Stimulated activated naive B cell treated with anti-CD40 and anti-IgM and Interleukin-4, amounts not matched to agents 10 μg/mL and 1 μg/mL and 100 μg/mL, for 72 hours (primary cell): ENCODE results near the gene CD276.

Experiments used
- ATAC-seq, 2 donors: fragments of 150-1000 bp; cut with Tn5 transposase; replicated peaks; 2 replicates each; pipeline ENCODE4 v1.10.0; 2021; ENCODE audit warnings: moderate library complexity in 1 of 2
- DNase-seq: peaks from one replicate; pipeline ENCODE4 v3.0.0; 2021
- H3K27ac Mint-ChIP-seq: one replicate; pipeline ENCODE4 v1.8.0; 2022; ENCODE audit warnings: mild to moderate bottlenecking, mixed read lengths
- H3K27me3 Mint-ChIP-seq, 2 donors: one replicate each; pipeline ENCODE4 v1.8.0; 2022; ENCODE audit warnings: mixed read lengths in 2 of 2
- H3K36me3 Mint-ChIP-seq, 2 donors: one replicate each; pipeline ENCODE4 v1.8.0; 2022; ENCODE audit warnings: mixed read lengths in 2 of 2, mild to moderate bottlenecking in 1 of 2
- H3K4me1 Mint-ChIP-seq, 2 donors: one replicate each; pipeline ENCODE4 v1.8.0; 2022; ENCODE audit warnings: mixed read lengths in 2 of 2, mild to moderate bottlenecking in 1 of 2
- H3K4me3 Mint-ChIP-seq, 2 donors: one replicate each; pipeline ENCODE4 v1.8.0; 2022; ENCODE audit warnings: mild to moderate bottlenecking in 2 of 2, mixed read lengths in 2 of 2, moderate library complexity in 1 of 2
- H3K9me3 Mint-ChIP-seq, 2 donors: one replicate each; pipeline ENCODE4 v1.8.0; 2022; ENCODE audit warnings: mixed read lengths in 2 of 2, mild to moderate bottlenecking in 1 of 2

The CD276 gene

DNA sequence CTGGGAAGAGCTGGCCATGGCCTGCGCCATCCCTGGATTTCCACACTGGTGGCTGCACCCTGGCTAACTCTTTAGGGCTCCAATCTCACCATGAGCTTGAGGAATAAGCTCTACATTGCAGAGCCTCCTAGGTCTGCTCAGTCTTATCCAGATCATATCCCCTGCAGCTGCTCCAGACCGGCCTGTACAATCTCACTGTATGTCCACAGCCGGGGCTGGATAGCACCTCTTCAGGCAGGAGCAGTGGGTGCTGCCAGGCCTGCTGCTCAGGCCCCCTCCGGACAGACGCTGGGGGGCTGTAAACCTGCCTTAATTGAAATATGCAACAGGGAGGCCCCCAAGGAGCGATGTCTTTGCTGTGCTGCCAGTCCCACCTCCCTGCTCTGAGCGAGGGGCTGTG, 53.4 kb downstream of the CD276 start:
- no peak for ATAC-seq
- H3K4me1 Mint-ChIP-seq: no peaks in the 10 kb centered on the region
- H3K9me3 Mint-ChIP-seq: no peaks in the 10 kb centered on the region
- DNase-seq: no peak
- no peaks in the 10 kb centered on the region for H3K36me3 Mint-ChIP-seq
- peaks cover 0 to 14% of the 10 kb centered on the region in 2 donors for H3K27me3 Mint-ChIP-seq
- no peak overlapping the region for H3K27ac Mint-ChIP-seq
- H3K4me3 Mint-ChIP-seq: no peak overlapping the region

GRCh38 chr15:73740152-73741048, 56.2 kb downstream of the CD276 start:
- H3K36me3 Mint-ChIP-seq: no peaks in the 10 kb centered on the region
- ATAC-seq (no peak), DNase-seq (no peak)
- H3K27me3 Mint-ChIP-seq: peaks cover 4 to 18% of the 10 kb centered on the region in 2 donors
- no peak overlapping the region for H3K4me3 Mint-ChIP-seq
- no peaks in the 10 kb centered on the region for H3K9me3 Mint-ChIP-seq
- no peak overlapping the region for H3K27ac Mint-ChIP-seq
- no peaks in the 10 kb centered on the region for H3K4me1 Mint-ChIP-seq

GRCh38 chr15:73741321-73741836, 57.2 kb downstream of the CD276 start:
- H3K27ac Mint-ChIP-seq: no peak overlapping the region
- H3K27me3 Mint-ChIP-seq: peaks cover 11 to 18% of the 10 kb centered on the region in 2 donors
- H3K9me3 Mint-ChIP-seq: no peaks in the 10 kb centered on the region
- H3K36me3 Mint-ChIP-seq: no peaks in the 10 kb centered on the region
- H3K4me1 Mint-ChIP-seq: no peaks in the 10 kb centered on the region
- DNase-seq (no peak), ATAC-seq (no peak)
- no peak overlapping the region for H3K4me3 Mint-ChIP-seq

- Mint-ChIP-seq H3K27ac (no peak overlapping the region), H3K27me3 (peaks cover 41 to 43% of the 10 kb centered on the region in 2 donors), H3K4me1 (no peaks in the 10 kb centered on the region), H3K36me3 (no peaks in the 10 kb centered on the region), H3K4me3 (no peak overlapping the region), H3K9me3 (no peaks in the 10 kb centered on the region)
- DNase-seq: no peak
- ATAC-seq: no peak
Observed at GRCh38 chr15:73744293-73744692, 60.1 kb downstream of the CD276 start.

GRCh38 chr15:73745073-73745472, 60.9 kb downstream of the CD276 start:
- DNase-seq (no peak), ATAC-seq (no peak)
- H3K27ac Mint-ChIP-seq: no peak overlapping the region
- H3K4me1 Mint-ChIP-seq: no peaks in the 10 kb centered on the region
- peaks cover 43 to 48% of the 10 kb centered on the region in 2 donors for H3K27me3 Mint-ChIP-seq
- no peaks in the 10 kb centered on the region for H3K9me3 Mint-ChIP-seq
- H3K36me3 Mint-ChIP-seq: no peaks in the 10 kb centered on the region
- no peak overlapping the region for H3K4me3 Mint-ChIP-seq

DNA sequence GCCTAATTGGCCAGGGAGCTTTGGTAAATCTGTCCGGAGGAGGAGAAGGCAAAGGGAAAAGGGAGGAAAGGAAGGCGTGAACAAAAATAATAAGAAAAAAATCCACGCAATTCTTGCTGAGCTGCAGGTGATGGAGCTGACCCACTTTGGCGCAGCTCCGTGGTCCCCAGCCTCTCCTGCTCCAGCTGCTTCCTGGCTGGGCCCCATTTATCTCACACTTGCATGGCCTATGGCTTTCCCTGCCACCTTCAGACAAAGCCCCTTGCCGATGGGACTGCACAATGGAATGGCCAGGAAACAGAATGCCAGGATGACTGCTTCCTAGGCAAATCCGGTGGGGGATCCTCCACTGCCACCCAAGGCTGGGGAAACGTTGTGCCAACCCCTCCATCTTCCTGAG, 62.1 kb downstream of the CD276 start:
- no peak for ATAC-seq
- Mint-ChIP-seq H3K4me1 (no peaks in the 10 kb centered on the region), H3K27ac (no peak overlapping the region), H3K36me3 (no peaks in the 10 kb centered on the region), H3K27me3 (peaks cover 52 to 60% of the 10 kb centered on the region in 2 donors), H3K9me3 (no peaks in the 10 kb centered on the region), H3K4me3 (no peak overlapping the region)
- DNase-seq: no peak

- no peak overlapping the region for H3K4me3 Mint-ChIP-seq
- DNase-seq (no peak), ATAC-seq (no peak)
- no peak overlapping the region for H3K27ac Mint-ChIP-seq
- no peaks in the 10 kb centered on the region for H3K9me3 Mint-ChIP-seq
- no peaks in the 10 kb centered on the region for H3K36me3 Mint-ChIP-seq
- H3K4me1 Mint-ChIP-seq: peaks cover 0 to 1% of the 10 kb centered on the region in 2 donors
- peaks cover 54 to 65% of the 10 kb centered on the region in 2 donors for H3K27me3 Mint-ChIP-seq
Observed at GRCh38 chr15:73746883-73747282, 62.7 kb downstream of the CD276 start.

- Mint-ChIP-seq H3K9me3 (no peaks in the 10 kb centered on the region), H3K27ac (no peak overlapping the region), H3K36me3 (no peaks in the 10 kb centered on the region), H3K4me3 (no peak overlapping the region), H3K27me3 (peaks cover 54 to 65% of the 10 kb centered on the region in 2 donors), H3K4me1 (peaks cover 0 to 1% of the 10 kb centered on the region in 2 donors)
- no peak for DNase-seq
- no peak for ATAC-seq
Observed at GRCh38 chr15:73747847-73748590, 63.8 kb downstream of the CD276 start.

GRCh38 chr15:73748730-73749129, 64.5 kb downstream of the CD276 start:
- Mint-ChIP-seq H3K27ac (no peak overlapping the region), H3K4me1 (peaks cover 0 to 4% of the 10 kb centered on the region in 2 donors), H3K4me3 (no peak overlapping the region), H3K9me3 (no peaks in the 10 kb centered on the region), H3K36me3 (no peaks in the 10 kb centered on the region), H3K27me3 (peaks cover 58 to 70% of the 10 kb centered on the region in 2 donors)
- ATAC-seq (no peak), DNase-seq (no peak)

- no peak for DNase-seq
- no peak for ATAC-seq
- no peaks in the 10 kb centered on the region for H3K36me3 Mint-ChIP-seq
- peaks cover 66 to 78% of the 10 kb centered on the region in 2 donors for H3K27me3 Mint-ChIP-seq
- peaks cover 0 to 6% of the 10 kb centered on the region in 2 donors for H3K4me1 Mint-ChIP-seq
- no peak overlapping the region for H3K27ac Mint-ChIP-seq
- H3K9me3 Mint-ChIP-seq: no peaks in the 10 kb centered on the region
- H3K4me3 Mint-ChIP-seq: no peak overlapping the region
Observed at GRCh38 chr15:73749533-73749932, 65.3 kb downstream of the CD276 start.

- H3K36me3 Mint-ChIP-seq: no peaks in the 10 kb centered on the region
- H3K27ac Mint-ChIP-seq: no peak overlapping the region
- peaks cover 0 to 6% of the 10 kb centered on the region in 2 donors for H3K4me1 Mint-ChIP-seq
- no peaks in the 10 kb centered on the region for H3K9me3 Mint-ChIP-seq
- H3K4me3 Mint-ChIP-seq: no peak overlapping the region
- DNase-seq (no peak), ATAC-seq (no peak)
- peaks cover 70 to 82% of the 10 kb centered on the region in 2 donors for H3K27me3 Mint-ChIP-seq
Observed at GRCh38 chr15:73749971-73750370, 65.8 kb downstream of the CD276 start.

- Mint-ChIP-seq H3K27me3 (peaks cover 68 to 81% of the 10 kb centered on the region in 2 donors), H3K36me3 (no peaks in the 10 kb centered on the region), H3K9me3 (no peaks in the 10 kb centered on the region), H3K27ac (no peak overlapping the region), H3K4me1 (peaks cover 0 to 6% of the 10 kb centered on the region in 2 donors), H3K4me3 (no peak overlapping the region)
- DNase-seq (no peak), ATAC-seq (no peak)
Observed at GRCh38 chr15:73750438-73750837, 66.3 kb downstream of the CD276 start.

DNA sequence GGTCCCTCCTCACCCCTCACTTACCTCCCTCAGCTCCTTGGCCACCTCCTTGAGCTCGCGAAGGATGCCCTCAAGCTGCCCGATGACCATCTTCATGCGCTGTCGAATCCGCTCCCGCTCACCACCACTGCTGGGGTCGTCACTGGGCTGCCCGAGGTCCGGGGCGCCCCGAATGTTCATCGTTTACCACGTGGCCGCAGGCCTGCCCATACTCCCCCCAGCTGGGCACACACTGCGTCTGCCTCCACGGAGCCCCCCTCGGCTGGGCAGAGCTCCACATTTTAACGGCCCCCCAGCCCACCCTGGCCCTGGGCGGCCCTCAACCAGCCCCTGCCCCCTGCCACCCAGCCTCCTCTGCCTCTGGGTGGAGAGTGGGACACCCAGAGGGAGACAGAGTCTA, 66.8 kb downstream of the CD276 start:
- Mint-ChIP-seq H3K27ac (no peak overlapping the region), H3K36me3 (no peaks in the 10 kb centered on the region), H3K27me3 (peaks cover 71 to 84% of the 10 kb centered on the region in 2 donors), H3K4me1 (peaks cover 0 to 6% of the 10 kb centered on the region in 2 donors), H3K4me3 (no peak overlapping the region), H3K9me3 (no peaks in the 10 kb centered on the region)
- DNase-seq (no peak), ATAC-seq (no peak)

DNA sequence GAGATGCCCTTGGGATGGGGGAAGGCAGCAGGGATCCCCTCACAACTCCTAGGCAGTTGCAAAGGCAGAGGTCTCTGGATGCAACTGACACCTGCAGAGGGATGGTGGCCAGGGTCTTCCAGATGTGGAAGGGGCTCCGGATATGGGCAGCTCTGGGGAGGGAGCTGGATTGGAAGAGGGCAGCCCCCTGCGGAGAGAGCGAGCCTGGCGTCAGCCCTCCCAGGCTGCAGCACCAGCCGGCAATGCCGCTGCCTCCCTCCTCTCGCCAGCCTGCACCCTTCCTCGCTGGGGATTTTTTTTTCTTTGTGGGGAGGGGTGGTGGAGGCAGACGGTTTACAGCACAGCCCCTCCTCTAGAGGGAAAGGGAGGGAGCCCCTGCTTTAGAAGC, 67.3 kb downstream of the CD276 start:
- H3K4me3 Mint-ChIP-seq: peak overlapping the region in 1 of 2 donors; percentile 8

More for the DNA sequence above, 67.3 kb downstream of the CD276 start:
- peaks cover 70 to 84% of the 10 kb centered on the region in 2 donors for H3K27me3 Mint-ChIP-seq
- ATAC-seq (no peak), DNase-seq (no peak)
- no peaks in the 10 kb centered on the region for H3K36me3 Mint-ChIP-seq
- H3K4me1 Mint-ChIP-seq: peaks cover 0 to 6% of the 10 kb centered on the region in 2 donors
- H3K27ac Mint-ChIP-seq: no peak overlapping the region
- no peaks in the 10 kb centered on the region for H3K9me3 Mint-ChIP-seq
